ENCODE results near the gene SV2C.

Gene SV2C

GRCh38 chr5:76342474-76342873 lies 259.3 kb downstream of the SV2C start:
- DNase-seq (ENCODE audit: low spot score) = no peak
- no peak for TF ChIP-seq CTCF (IDR thresholded peaks at IDR 0.05; ENCODE audit: extremely low read depth, missing control alignments)

DNA sequence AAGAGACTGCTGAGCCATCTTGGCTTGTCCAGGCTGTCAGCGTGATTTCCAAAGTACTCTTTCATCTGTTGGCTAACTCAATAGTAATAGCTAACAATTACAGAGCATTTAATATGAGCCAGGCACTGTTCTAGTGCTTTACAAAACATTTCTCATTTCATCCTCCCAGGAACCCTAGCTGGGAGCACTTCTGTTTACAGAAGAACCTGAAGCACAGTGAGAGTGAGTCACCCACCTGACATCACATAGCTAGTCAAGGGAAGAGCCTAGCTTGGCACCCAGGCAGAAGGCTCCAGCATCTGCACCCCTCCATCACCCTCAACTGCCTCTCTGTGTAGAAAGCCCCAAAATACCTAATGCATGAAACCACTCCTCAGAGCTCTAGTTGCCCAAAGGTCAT lies 262.4 kb downstream of the SV2C start:
- TF ChIP-seq CTCF (IDR thresholded peaks at IDR 0.05; ENCODE audit: extremely low read depth, missing control alignments) = no peak
- no peak for DNase-seq (ENCODE audit: low spot score)

DNA sequence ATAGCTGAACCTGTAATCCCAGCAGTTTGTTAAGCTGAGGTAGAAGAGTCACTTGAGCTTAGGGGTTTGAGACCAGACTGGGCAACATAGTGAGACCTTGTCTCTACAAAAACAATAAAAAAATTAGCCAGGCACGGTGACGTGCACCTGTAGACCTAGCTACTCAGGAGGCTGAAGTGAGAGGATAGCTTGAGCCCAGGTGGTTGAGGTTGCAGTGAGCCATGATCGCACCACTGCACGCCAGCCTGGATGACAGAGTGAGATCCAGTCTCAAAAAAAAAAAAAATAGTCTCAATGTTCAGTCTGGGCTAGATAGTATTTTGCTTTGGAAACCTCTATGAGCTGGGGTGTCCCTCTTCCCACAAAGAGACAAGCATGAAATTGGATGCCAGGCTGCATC lies 268.0 kb downstream of the SV2C start:
- DNase-seq (ENCODE audit: low spot score) = no peak

GRCh38 chr5:76351577-76351976 lies 268.4 kb downstream of the SV2C start:
- DNase-seq (ENCODE audit: low spot score) = peak; percentile 72
- TF ChIP-seq CTCF (IDR thresholded peaks at IDR 0.05; ENCODE audit: extremely low read depth, missing control alignments) = no peak

More for the DNA sequence above, 268.0 kb downstream of the SV2C start:
- TF ChIP-seq CTCF (IDR thresholded peaks at IDR 0.05; ENCODE audit: extremely low read depth, missing control alignments) = no peak

DNA sequence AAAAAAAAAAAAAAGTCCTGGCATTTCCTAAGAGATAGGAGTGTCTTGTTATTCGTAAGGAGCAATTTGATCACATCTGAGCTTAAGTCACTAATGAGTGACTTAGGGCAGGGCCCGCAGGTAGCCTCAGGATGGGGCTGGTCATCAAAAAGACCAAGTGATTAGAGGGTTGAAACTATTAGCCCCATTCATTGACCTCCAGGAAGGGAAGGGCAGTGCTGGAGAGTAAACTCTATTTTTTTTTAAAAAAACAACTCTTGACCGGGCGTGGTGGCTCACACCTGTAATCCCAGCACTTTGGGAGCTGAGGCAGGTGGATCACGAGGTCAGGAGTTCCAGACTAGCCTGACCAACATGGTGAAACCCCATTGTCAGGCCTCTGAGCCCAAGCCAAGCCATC lies 273.7 kb downstream of the SV2C start:
- no peak for DNase-seq (ENCODE audit: low spot score)
- no peak for TF ChIP-seq CTCF (IDR thresholded peaks at IDR 0.05; ENCODE audit: extremely low read depth, missing control alignments)

GRCh38 chr5:76363352-76364225 lies 280.4 kb downstream of the SV2C start:
- TF ChIP-seq CTCF (IDR thresholded peaks at IDR 0.05; ENCODE audit: extremely low read depth, missing control alignments) = no peak
- DNase-seq (ENCODE audit: low spot score) = no peak

GRCh38 chr5:76364226-76364589 lies 281.0 kb downstream of the SV2C start:
- TF ChIP-seq CTCF (IDR thresholded peaks at IDR 0.05; ENCODE audit: extremely low read depth, missing control alignments) = no peak
- DNase-seq (ENCODE audit: low spot score) = no peak

All from GM20000 (cell line).